Gastroesophageal sphincter (tissue), 4 donors: Measurements from ENCODE around the gene PTH2R. TPM values are rescaled to one million over a fixed set of nuclear protein-coding genes. Genes with fewer than 3 reads are reported as not detected.

ENCODE experiments used
- ATAC-seq: fragments of 150-250 bp; one replicate; pipeline ENCODE4 v1.9.1; 2016; ENCODE audit warnings: mild to moderate bottlenecking, moderate library complexity
- H3K27ac ChIP-seq, 4 donors: fragments of 200-600 bp; sonication (generic) in 3 of 4; 1 replicate in 3 of 4; 2 replicates in 1 of 4; pipeline ENCODE4 v1.5.1; 2016 to 2019
- H3K27me3 ChIP-seq: fragments of 200-600 bp; sonication (generic); one replicate; pipeline ENCODE4 v1.5.1; 2019
- H3K36me3 ChIP-seq, 2 donors: fragments of 200-600 bp; sonication (generic); one replicate each; pipeline ENCODE4 v1.5.1; 2019; ENCODE audit warnings: control low read depth in 1 of 2
- H3K4me1 ChIP-seq, 3 donors: fragments of 200-600 bp; sonication (generic); 1 replicate in 2 of 3; 2 replicates in 1 of 3; pipeline ENCODE4 v1.5.1; 2016 to 2019; ENCODE audit warnings: control low read depth in 2 of 3
- H3K4me3 ChIP-seq, 2 donors: fragments of 200-600 bp; sonication (generic); one replicate each; pipeline ENCODE4 v1.5.1; 2019; ENCODE audit warnings: mild to moderate bottlenecking in 1 of 2, moderate library complexity in 1 of 2
- H3K9me3 ChIP-seq, 3 donors: fragments of 200-600 bp; sonication (generic); one replicate each; pipeline ENCODE4 v1.5.1; 2017 to 2019; ENCODE audit warnings: control low read depth in 2 of 3
- EP300 ChIP-seq: sonication (generic); formaldehyde crosslinking; IDR thresholded peaks from one replicate; pipeline ENCODE4 v1.6.1; 2017; ENCODE audit warnings: antibody characterized with exemption, mild to moderate bottlenecking
- POLR2A ChIP-seq, 2 donors: fragments of 450-650 bp; IDR thresholded peaks; one replicate each; pipeline ENCODE4 v1.6.1; 2017; ENCODE audit warnings: antibody characterized with exemption in 2 of 2, mild to moderate bottlenecking in 2 of 2, moderate library complexity in 1 of 2
- POLR2AphosphoS5 ChIP-seq: sonication (generic); formaldehyde crosslinking; IDR thresholded peaks from one replicate; pipeline ENCODE4 v1.6.1; 2017; ENCODE audit warnings: antibody characterized with exemption
- WGBS, 2 donors: methylation state at CpG; one replicate each; pipeline ENCODE4 v1.1.5; 2018; ENCODE audit warnings: low coverage in 1 of 2; 5-methylcytosine and 5-hydroxymethylcytosine counted together
- total RNA-seq, 4 donors: library from RNA; depleted of rRNA; stranded (reverse); fragments of >200 nt; gene quantifications; one replicate each; pipeline ENCODE4 v1.1.0, GENCODE V29; 2016
- TF ChIP-seq, protein P1 (sequence below), 4 experiments: fragments of 200-600 bp in 2 of 4; fragments of 450-650 bp in 2 of 4; sonication (generic) in 1 of 4; IDR thresholded peaks; one replicate each; pipeline ENCODE4 v1.5.1; 2017 to 2019; ENCODE audit warnings: antibody characterized with exemption in 4 of 4, mild to moderate bottlenecking in 2 of 4, moderate library complexity in 2 of 4

The PTH2R gene
- total RNA-seq, 4 donors from 2014 or later: 0.62 TPM; not detected in 3

DNA sequence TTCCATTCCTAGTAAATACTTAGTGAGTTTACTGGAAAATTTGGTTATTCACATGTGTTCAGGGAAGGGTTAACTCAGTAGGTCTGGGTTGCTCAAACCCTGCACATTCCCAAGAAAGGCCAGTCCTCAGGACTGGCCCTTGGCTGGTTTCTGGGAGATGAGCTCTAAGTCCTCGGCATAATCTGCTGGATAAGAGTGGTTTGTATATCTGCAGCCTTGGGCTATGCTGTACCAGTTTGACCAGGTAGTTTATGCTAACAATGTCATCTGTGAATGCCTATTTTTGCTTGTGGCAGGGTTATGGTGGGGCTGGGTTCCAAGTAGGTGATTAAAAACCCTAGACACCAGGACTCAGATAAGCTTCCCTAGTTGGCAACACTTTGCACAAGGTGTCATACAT lies 7.4 kb upstream of the PTH2R start:
- TF ChIP-seq POLR2AphosphoS5: no peak
- no peak for TF ChIP-seq EP300
- TF ChIP-seq, protein P1, sequence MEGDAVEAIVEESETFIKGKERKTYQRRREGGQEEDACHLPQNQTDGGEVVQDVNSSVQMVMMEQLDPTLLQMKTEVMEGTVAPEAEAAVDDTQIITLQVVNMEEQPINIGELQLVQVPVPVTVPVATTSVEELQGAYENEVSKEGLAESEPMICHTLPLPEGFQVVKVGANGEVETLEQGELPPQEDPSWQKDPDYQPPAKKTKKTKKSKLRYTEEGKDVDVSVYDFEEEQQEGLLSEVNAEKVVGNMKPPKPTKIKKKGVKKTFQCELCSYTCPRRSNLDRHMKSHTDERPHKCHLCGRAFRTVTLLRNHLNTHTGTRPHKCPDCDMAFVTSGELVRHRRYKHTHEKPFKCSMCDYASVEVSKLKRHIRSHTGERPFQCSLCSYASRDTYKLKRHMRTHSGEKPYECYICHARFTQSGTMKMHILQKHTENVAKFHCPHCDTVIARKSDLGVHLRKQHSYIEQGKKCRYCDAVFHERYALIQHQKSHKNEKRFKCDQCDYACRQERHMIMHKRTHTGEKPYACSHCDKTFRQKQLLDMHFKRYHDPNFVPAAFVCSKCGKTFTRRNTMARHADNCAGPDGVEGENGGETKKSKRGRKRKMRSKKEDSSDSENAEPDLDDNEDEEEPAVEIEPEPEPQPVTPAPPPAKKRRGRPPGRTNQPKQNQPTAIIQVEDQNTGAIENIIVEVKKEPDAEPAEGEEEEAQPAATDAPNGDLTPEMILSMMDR (IDR thresholded peaks at IDR 0.05): no peak
- TF ChIP-seq POLR2A (IDR thresholded peaks at IDR 0.05): no peak
- no peak overlapping the region for H3K27ac ChIP-seq

DNA sequence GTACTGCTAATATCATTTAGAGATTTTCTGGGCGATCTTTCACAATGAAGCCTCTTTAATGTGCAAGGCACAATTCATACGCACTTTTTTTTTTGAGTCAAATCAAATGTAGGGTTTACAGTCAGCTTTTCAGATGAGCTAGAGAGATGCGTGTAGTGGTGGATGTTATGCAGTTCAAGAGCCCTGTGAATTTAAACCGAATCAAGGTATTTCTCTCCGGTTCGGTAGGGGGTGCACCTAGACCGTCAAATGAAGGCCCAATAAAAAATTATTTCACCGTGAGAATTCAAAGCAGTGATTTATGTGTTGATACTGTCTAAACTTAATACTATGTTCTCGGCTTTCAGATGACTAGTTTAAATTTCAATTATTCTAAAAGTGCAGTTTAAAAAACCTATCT lies 1.1 kb downstream of the PTH2R start:
- no peaks in the 10 kb centered on the region for H3K9me3 ChIP-seq
- no peak overlapping the region for H3K4me3 ChIP-seq
- H3K27me3 ChIP-seq: peaks cover 87% of the 10 kb centered on the region
- H3K4me1 ChIP-seq: peaks cover 0 to 12% (median 7%) of the 10 kb centered on the region in 3 donors
- ATAC-seq: no peak
- WGBS, 2 donors: 12% methylated on average over 7 to 9 of the region's 9 CpGs
- H3K36me3 ChIP-seq: no peaks in the 10 kb centered on the region
- TF ChIP-seq EP300 (no peak), POLR2A (IDR thresholded peaks at IDR 0.05) (no peak), POLR2AphosphoS5 (no peak)
- TF ChIP-seq, protein P1 (IDR thresholded peaks at IDR 0.05): no peak
- no peak overlapping the region for H3K27ac ChIP-seq

More for the DNA sequence above, 7.4 kb upstream of the PTH2R start:
- ATAC-seq: no peak
- Histone ChIP-seq H3K4me3 (no peak overlapping the region), H3K9me3 (peaks cover 0 to 17% (median 0%) of the 10 kb centered on the region in 3 donors), H3K27me3 (peaks cover 30% of the 10 kb centered on the region), H3K36me3 (no peaks in the 10 kb centered on the region), H3K4me1 (no peaks in the 10 kb centered on the region)
- WGBS, 2 donors: 67 to 100% methylated on average over 1 of the region's 1 CpG

DNA sequence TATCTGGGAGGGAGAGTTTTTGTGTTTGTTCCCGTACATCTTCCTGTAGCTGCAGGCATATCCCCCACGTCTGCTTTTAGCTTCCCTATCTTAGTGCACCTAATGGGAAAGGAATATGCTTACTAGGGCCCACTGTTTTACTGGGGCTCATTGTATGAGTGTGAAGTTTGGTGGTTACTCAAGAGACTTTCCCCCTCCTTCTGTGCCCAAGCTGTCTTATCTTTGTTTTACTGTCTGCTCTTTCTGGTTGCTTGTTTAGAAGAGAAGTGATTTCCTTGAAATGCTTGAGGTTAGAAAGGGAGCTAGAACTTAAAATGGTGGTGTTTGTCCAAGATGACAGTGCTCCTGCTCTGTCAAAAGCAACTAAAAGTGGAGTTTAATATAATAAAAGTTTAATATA lies 7.3 kb downstream of the PTH2R start:
- no peak overlapping the region for H3K27ac ChIP-seq
- 81 to 83% methylated on average over 2 of the region's 2 CpGs for WGBS, 2 donors
- no peaks in the 10 kb centered on the region for H3K9me3 ChIP-seq
- no peak for ATAC-seq
- H3K27me3 ChIP-seq: peaks cover 39% of the 10 kb centered on the region
- H3K4me3 ChIP-seq: no peak overlapping the region
- TF ChIP-seq EP300 (no peak), POLR2A (IDR thresholded peaks at IDR 0.05) (no peak), POLR2AphosphoS5 (no peak)
- TF ChIP-seq, protein P1 (IDR thresholded peaks at IDR 0.05): no peak
- H3K36me3 ChIP-seq: no peaks in the 10 kb centered on the region
- no peaks in the 10 kb centered on the region for H3K4me1 ChIP-seq

DNA sequence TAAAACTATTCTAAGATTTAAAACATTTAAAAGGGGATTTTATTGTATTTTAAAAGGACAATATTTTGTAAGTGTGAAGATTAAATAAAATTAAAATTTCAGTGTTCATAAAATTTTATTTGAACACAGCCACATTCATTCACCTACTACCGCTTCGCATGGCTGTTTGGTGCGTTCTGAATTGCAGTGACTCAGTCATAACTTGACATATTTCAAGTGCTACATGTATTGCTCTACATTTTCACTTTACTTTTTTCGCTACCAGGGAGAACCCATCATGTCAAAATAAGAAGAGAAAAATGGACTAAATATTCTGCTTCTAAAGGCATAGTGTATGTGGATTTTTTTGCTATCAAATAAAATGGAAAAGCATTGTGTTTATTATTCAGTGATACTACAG lies 8.7 kb downstream of the PTH2R start:
- ATAC-seq: no peak
- no peaks in the 10 kb centered on the region for H3K36me3 ChIP-seq
- no peak overlapping the region for H3K27ac ChIP-seq
- H3K4me1 ChIP-seq: no peaks in the 10 kb centered on the region
- H3K27me3 ChIP-seq: peaks cover 26% of the 10 kb centered on the region
- WGBS, 2 donors: 84 to 100% methylated on average over 2 to 4 of the region's 4 CpGs
- no peaks in the 10 kb centered on the region for H3K9me3 ChIP-seq
- no peak overlapping the region for H3K4me3 ChIP-seq
- TF ChIP-seq, protein P1 (IDR thresholded peaks at IDR 0.05): no peak
- TF ChIP-seq EP300 (no peak), POLR2A (IDR thresholded peaks at IDR 0.05) (no peak), POLR2AphosphoS5 (no peak)

DNA sequence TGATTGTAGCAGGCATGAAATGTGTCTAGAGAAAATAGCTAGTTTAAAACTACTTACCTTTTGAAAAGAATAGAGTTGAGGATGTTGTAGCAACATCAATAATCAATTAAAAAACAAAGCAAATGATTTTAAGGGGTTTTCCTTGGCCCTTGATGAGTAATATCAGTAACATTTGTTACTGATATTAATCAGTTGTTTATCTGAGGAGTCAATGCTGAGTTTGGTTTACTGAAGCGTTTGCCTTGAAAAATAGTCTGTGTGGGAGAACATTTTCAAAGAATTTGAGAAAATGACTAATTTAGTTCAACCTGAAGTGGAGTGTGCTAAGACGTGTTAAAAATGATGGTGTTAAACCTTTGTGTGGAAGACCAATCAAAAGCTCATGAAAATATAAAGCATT lies 9.3 kb downstream of the PTH2R start:
- WGBS, 2 donors: 64 to 83% methylated on average over 2 of the region's 2 CpGs
- peaks cover 20% of the 10 kb centered on the region for H3K27me3 ChIP-seq
- ATAC-seq: no peak
- no peak overlapping the region for H3K4me3 ChIP-seq
- H3K4me1 ChIP-seq: no peaks in the 10 kb centered on the region
- H3K36me3 ChIP-seq: no peaks in the 10 kb centered on the region
- no peak for TF ChIP-seq EP300
- TF ChIP-seq POLR2A (IDR thresholded peaks at IDR 0.05): no peak
- TF ChIP-seq, protein P1 (IDR thresholded peaks at IDR 0.05): no peak
- TF ChIP-seq POLR2AphosphoS5: no peak
- no peaks in the 10 kb centered on the region for H3K9me3 ChIP-seq
- no peak overlapping the region for H3K27ac ChIP-seq
